GM18868 (cell line): ENCODE data around the gene OXCT2.
A peak's percentile ranks its signal among the peaks of the same experiment; 100 is the strongest.
"Not testable (repeated sequence)": the region's sequence is repeated elsewhere in the genome, so short reads cannot be mapped to it uniquely, and the experiment has no call there.

Source experiments
- ATAC-seq: cut with Tn5 transposase; IDR thresholded peaks from one replicate; pipeline ENCODE4 v1.9.1; 2021; ENCODE audit warnings: mild to moderate bottlenecking, moderate library complexity; ENCODE audit not compliant: unreplicated experiment

OXCT2 gene

DNA sequence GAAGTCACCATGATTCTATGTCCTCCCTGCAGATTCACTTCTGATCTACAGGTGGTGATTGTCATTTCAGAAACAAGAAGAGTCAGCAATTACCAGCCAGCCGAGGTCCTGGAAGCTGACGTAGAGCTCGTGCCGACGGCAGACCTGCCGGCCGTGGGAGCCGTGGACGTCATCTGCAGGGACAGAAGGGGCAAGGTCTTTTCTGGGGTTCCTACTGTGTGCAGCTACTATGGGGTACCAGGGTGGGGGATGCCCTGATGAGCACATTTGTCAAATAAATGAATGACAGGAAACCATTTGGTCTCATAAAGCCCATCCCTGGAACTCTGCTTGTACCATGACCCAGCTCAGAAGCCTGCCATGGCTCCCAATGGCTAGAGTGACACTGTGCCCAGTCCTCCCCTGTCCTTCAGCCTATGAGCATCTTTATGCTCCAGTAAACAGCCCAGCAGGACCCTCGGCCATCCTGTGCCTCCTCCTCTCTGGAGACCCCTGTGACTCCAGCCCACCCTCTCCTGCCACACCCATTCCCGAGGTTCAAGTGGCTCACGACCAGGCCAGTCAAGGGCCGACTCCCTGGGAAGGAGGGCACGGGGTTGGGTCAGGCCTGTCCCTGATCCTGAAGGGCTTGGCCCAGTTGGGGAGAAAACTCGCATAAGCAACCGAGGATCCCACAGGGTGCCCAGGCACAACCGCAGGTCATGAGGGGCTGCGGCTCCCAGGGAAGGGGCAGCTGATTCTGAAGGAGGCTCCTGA, 7.4 kb downstream of the OXCT2 start:
- not testable (repeated sequence) for ATAC-seq

DNA sequence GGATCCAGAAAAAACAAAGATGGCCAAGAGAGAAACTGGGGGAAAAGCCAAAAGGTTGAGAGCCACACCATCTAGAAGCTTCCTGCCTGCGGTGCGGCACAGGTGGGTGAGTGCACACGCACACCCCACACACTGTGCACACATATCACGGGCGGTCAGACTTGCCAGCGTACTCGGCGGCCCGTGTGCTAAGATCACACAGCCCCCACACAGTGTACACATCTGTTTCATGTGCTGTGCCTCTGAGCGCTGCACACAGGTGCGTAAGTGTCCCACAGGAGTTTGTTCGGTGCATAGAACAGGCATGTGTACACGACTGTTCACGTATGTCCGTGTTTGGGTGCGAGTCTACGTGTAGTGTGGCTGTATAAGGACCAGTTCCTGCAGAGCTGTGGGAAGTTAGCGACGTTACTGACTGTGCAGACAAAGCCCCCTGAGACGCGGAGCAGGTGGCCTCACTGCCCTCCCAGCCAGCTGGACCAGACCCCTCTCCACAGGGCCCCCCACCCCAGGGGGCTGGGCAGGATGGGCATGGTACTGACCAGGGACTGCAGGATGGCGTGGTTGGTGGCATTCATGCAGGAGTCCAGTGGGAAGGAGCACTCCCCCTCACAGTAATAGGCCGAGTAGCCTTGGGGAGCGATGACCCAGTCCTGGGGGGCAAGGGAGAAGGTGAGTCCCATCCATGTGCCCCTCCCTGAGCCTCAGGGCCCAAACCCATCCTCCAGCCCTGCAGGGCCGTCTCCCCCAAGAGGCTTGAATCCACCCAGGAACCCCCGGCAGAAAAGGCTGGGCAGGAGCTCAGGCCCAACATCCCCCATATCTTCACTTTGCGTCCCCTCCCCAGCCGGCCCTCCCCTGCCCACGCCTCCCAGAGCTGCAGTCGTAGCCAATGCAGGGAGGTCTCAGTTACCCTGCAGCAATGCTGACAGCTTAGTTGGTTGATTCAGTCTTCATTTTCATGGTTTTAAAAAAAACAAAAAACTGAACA, 8.3 kb downstream of the OXCT2 start:
- no peak for ATAC-seq

DNA sequence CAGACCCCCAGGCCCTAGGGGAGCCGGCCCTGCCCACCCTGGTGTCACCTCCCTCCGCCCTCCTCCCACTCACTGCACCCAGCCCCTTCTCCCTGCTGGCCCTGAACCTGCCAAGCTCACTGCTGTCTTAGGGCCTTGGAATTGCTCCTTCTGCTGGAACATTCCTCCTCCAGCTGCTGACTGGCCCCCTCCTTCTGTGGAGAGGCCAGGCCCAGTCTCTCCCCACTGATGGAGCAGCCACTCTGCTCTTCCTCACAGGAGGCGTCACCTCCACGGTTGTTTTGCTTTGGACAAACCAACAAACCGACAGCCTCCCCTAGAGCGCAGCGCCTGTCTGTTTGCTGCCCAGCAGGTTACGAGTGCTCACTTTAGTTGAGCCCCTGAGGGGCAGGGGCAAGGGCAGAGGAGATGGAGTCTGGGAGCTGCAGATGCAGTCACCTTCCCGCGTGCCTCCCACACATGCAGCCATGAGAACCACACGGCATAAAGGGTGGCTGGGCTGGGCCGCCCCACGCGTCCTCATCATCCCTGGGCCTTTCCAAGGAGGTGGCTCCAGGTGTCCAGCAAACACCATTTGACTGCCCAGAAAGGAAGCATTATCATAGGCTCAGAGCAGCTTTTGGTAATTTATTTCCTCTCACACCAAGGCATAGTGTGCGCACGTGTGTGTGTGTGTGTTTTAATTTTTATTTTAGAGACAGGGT, 9.4 kb downstream of the OXCT2 start:
- no peak for ATAC-seq

DNA sequence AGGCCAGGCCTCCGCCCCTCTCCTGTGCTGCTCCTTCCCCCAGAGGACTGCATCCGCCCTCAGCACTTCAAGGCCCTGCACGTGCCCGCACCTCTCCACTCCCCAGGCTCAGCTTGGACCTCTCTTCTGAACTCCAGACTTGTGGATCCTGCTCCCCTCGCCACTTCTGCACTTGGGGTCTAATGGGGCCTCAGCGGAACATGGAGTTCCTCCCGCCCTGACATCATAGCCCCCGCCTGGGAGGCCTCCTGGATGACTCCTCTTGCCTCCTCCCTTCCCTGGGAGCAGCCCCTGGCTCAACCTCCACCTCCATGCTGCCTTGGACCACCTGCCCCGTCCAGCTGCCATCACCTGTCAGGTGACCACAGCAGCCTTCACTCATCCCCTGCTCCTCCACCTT, 10.1 kb downstream of the OXCT2 start:
- no peak for ATAC-seq

DNA sequence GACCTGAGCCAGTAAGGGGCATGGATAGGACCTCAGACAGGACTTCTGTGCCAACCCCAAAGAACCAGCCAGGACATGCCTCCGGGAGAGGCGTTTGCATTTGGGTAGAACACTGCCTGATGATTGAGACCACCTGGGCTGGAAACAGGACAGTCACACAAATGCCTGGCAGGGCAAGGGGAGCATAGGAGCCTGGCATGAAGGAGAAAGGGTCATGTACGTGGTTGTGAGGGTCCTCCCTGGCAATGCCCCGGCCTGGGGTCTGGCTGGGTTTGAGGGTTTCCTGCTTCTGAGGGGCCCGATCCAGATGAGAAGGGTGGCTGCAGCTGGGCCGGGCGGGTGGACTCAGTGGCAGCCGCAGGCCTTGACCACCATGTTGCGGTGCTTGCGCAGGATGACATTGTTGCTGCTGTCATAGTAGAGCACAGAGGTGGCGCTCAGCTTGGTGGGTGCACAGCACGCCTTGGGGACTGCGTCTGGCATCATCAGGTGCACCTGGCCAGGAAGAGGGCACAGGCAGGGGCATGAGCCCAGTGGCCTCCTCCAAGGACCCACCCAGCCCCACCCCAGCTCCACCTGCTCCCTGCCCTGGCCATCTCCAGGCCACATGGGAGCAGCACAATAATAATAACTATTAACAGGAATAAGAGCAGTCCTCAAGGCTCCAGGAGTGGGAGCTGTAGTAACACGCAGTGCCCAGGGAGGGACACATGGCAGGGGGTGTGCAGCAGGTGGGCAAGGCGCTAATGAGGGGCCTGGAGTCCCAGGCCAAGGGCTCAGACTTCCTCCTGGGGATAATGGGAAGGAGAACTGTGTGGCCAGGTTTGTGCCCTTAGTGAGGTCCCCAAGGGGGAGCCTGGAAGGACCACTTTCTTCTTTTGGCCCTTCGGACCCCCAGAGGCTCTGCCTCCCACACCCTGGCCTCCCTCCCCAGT, 10.8 kb downstream of the OXCT2 start:
- ATAC-seq, result no peak

DNA sequence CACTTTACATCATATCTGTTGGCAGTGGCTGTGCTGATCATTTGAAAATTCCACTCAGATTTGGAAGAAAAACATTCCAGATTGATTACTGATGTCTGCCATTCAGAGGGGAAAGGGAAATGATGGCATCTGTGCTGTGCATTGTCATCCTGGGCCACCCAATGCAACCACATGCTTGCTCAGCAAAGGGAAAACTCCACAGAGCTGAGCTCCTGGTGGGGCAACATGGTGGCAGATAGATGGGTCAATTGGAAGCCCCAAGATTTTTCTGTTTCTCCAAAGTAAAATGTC, 11.8 kb downstream of the OXCT2 start:
- ATAC-seq, result no peak

DNA sequence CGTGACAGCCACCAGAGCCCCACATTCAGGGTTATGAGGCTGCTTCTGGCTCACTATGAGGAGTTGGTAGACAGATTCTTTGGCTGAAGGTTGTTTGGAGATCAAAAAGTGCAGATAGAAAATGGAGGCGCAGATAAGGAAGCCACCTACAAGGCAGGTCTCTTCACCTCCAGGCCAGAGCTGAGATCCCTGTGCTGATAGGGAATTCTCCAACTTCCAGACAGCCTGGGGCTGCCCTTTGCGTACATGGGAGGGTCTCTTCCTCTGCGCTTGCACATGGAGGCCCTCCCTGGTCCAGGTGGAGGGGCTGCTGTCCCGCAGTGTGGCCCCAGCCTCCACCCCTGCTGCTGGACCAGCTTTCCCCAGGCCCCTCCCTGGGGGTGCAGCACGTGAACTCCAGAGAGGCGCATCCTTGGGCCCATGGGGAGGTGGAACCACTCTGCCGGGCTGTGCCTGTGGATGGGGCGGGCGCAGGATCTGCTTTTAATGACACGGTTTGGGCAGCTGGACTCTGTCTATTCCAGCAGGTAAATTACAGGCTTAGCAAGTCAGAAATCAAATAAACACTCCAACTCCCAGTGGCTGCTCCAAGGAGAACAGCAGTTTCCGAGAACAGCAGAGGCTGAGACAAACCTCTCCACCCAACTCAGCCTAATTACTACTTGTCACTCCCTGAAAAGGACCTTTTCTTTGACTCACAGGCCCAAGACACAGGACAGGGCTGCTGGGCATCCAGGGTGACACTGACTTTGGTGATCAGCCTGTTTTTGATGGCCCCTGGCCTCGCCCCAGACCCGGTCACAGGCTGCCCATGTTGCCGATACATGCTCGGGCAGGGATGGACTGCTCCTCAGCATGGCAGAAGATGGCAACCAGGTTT, 12.4 kb downstream of the OXCT2 start:
- ATAC-seq, result no peak

DNA sequence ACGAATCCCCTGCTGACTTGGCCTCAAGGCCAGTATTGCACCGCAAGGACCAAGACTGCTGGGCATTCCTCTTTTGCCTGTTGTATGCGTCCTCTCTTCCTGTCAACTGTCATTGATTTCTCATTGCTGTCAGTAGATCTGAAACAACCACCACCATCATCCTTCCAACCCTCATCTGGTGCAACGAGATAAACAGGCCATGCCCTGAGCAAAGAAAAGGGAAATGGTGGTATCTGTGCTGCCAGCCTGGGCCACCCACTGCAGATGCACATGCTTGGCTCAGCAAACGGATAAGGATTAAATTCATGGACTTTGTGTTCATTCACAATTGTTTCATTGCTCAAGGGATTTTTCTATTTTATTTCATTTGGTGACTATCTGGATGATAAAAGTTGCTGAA, 13.6 kb downstream of the OXCT2 start:
- no peak for ATAC-seq

DNA sequence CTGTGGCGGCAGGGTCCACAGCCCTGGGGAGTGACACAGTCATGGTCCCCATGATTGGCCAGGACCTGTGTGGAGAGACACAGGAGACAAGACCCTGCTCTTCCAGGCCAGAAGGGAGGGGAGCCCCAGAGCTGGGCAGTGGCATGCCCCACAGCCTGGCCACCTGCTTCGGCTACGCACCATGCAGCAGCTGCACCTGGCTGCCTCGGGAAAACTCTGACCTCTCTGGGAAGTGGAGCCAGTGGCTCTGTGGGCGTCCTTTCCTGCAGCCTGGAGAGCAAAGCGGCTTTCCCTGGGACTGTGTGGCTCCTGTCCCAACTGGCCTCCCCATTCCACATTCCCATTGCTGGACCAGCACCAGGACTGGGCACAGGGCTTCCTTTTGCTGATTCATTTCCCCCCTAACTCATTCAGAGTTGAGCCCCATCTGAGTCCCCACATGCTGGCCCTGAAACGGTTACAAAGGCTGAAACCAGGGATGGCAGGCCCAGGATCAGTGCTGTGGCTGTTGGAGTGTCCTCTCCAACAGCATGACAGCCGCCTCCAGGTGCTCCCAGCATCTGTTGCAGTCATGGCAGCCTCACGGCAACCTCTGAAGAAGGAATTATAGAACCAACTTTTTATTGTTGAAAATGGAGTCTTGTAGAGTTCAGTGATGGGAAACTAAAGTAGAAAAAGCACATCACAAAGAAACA, 15.0 kb downstream of the OXCT2 start:
- no peak for ATAC-seq

DNA sequence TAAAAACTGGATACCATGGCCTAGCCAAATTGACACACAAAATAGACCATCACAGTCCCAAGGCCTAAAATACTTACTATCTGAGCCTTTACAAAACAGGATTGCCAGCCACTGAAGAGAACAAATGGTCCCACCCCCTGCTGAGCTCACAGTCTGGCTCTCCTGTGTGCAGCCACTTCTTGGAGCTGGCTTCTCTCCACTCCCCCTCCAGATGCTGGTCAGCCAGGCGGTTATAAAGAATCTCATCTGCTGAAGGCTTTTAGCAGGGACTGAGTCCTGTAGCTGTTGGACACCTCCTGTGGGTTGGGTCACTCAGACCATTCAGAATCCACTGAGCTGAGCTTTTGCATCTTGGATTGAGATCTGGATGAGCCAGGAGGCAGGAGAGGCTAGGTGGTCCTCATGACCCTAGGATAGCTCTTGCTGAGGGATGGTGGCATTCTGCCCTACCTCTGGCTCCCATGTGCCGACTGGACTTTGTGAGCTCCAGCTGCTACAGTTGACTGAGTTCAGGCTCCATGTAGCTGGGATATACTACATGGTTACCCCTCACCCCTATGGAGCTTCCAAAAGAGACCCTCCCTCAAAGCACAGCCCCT, 16.1 kb downstream of the OXCT2 start:
- ATAC-seq, result no peak

DNA sequence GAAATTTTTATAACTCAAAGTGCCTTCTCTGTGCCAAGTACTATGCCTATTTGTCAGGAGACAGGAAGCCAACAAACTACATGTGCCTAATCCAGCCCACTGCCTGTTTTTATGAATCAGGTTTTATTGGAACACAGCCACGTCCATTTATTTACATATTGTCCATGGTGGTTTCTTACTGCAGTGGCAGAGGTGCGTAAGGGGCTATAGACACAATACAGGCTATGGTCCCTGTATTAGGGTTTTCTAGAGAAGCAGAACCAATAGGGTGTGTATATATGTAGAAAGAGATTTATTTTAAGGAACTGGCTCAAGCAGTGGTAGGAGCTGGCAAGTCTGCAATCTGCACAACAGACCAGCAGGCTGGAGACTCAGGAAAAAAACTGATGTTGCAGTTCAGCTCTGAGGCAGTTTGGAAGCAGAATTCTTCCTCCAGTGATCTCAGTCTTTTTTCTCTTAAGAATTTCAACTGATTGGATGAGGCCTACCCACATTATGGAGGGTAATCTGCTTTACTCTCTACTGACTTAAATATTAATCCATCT, 17.1 kb downstream of the OXCT2 start:
- no peak for ATAC-seq

DNA sequence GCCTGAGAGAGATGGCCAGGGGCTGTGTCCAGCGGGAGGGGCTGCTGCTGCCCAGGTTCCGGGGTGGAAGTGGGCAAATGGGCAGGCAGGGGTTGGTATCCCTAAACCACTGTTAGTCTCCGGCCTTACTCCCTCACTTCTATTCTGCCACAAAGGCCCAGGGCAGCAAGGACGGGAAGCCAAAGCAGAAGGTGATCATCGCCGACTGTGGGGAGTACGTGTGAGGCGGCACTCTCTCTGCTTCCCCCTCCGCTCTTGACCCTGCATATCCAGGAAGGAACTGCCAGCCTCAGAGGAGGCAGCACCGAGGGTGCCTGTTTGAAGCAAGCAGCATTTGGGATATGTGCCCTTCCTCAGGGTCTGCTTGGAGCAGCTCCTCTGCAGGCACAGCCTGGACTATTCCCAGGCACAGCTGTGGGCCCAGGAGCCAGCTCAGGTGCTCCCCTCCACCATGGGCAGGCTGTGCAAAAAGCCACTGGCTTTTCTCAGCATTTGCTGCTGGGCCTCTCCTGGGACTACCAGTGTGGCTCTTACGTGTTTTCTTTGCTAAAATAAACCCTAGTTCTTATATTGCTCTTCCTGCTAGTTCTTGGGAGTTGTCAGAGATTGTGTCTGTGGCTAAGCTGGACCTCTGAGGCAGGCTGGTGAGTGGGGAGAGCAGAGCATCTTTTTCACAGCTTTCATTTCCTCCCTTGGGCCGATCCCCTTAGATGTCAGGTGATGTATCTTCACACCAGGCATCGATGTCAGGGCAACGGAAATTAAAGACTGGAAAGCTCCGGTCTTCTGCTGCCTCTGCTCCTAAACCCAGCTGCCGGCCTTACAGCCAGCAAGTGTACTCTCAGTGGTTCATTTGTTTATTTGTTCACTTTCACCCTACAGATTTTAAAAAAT, 17.8 kb downstream of the OXCT2 start:
- no peak for ATAC-seq

DNA sequence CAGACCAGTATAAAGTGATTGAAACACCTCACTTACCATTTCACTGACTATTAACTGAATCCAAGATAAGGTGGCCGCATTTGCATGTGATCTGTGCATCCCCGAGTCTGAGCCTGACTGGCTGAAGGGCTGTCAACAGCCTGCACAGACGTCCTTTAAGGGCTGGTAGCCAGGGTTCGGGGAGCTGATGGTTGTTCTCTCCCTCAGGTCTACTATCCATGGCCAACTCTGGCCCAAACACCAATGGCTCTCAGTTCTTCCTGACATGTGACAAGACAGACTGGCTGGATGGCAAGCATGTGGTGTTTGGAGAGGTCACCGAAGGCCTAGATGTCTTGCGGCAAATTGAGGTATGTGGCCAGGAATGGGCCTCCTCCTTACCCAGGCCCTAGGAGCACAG, 18.4 kb downstream of the OXCT2 start:
- ATAC-seq, result no peak

DNA sequence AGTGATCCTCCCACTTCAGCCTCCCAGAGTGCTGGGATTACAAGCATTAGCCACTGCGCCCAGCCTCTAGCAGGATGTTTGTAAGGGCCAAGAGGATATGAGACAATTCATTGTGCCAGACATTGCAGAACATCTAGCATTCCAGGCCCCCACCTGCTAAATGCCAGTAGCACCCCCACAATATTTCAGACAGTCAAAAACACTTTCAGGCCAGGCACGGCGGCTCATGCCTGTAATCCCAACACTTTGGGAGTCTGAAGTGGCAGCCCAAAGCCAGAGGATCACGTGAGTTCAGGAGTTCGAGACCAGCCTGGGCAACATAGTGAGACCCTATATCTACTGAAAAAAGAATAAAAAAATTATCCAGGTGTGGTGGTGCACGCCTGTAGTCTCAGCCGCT, 19.6 kb downstream of the OXCT2 start:
- ATAC-seq, result no peak

DNA sequence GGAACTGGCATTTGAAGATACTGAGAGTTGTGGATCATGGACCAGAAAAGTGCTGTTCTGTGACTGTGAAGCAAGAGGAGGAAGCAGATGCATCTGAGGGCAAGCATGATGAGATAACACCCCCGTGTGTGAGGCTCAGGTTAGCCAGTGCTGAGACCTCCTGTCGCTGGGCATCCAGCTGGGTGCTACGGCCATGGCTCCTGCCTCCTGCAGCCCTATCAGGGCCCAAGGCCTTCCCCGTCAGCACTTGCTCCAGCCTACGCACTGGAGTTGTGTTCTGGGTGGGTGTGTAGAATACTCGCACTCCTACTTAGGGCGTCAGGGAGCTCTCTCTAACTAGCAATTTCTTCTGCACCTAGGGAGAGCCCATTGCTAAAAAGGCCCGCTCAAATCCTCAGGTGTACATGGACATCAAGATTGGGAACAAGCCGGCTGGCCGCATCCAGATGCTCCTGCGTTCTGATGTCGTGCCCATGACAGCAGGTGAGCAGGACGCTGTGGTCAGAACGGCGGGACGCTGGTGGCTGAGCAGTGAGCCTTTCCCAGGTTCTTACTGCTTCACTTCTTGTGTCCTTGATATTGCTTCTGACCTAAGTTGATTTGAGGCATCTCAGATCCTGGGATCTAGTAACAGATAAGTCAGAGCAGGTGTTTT, 26.0 kb downstream of the OXCT2 start:
- no peak for ATAC-seq

DNA sequence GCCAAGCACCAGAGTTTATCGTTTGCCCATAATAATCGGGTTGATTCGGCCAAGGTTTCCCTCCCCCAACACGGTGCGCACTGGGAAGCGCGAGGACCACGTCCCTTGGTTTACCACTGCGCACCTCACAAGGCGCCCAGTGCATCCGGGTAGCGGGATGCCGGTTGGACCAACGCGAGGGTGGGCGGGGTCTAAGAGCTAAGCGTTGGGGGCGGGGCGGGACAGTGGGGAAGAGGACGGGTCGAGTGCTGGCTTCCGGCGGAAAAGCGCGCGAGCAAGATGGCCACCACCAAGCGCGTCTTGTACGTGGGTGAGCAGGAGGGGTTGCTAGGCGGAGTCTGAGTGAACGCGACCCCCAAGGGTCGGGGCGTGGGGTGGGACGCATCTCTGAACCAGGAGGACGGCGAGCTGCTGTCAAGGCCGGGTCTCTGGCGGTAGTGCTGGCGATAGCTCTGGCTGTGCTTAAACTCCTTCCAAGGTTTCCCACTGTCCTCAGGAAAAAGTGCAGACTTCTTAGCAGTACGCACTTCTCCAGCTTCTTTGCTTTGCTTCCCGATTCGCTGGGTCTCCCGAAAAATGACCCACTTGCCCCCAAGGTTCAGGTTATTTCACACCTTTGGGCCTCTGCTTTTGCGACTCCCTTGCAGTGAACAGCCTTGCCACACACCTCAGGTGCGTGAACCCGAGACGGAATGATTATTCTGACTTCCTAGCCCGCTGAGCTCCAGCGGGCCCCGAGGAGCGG, 32.4 kb downstream of the OXCT2 start, which contains the start of gene PPIE:
Gene PPIE (plus strand): TSS at position 261 of the 745 bp plus-strand sequence. CDS start 19 bp downstream, at position 280.
- peak; percentile 81 for ATAC-seq
